Transverse colon (tissue), 4 donors: ENCODE measurements around the gene RGL2. TPM values are rescaled to one million over a fixed set of nuclear protein-coding genes. Genes with fewer than 3 reads are reported as not detected.

Experiments used
- DNase-seq: peaks from one replicate; pipeline ENCODE4 v3.0.0-alpha.2; 2019
- H3K27ac ChIP-seq, 4 donors: fragments of 200-600 bp; sonication (generic); 2 replicates each; pipeline ENCODE4 v1.5.1; 2016 to 2018; ENCODE audit warnings: inconsistent platforms in 4 of 4
- H3K27me3 ChIP-seq: fragments of 200-600 bp; sonication (generic); 2 replicates; pipeline ENCODE4 v1.5.1; 2017; ENCODE audit warnings: inconsistent platforms
- H3K36me3 ChIP-seq, 4 donors: fragments of 200-600 bp; sonication (generic); 2 replicates each; pipeline ENCODE4 v1.5.1; 2017 to 2019; ENCODE audit warnings: inconsistent platforms in 4 of 4
- H3K4me1 ChIP-seq, 4 donors: fragments of 200-600 bp; sonication (generic); 2 replicates each; pipeline ENCODE4 v1.5.1; 2017 to 2020; ENCODE audit warnings: inconsistent platforms in 4 of 4
- H3K4me3 ChIP-seq, 4 donors: fragments of 200-600 bp; sonication (generic); 1 replicate in 1 of 4; 2 replicates in 3 of 4; pipeline versions ENCODE4 v1.5.1 to v1.6.1; 2017 to 2019; ENCODE audit warnings: inconsistent platforms in 4 of 4
- H3K9me3 ChIP-seq, 2 donors: fragments of 200-600 bp; sonication (generic); 2 replicates each; pipeline ENCODE4 v1.5.1; 2017 to 2019; ENCODE audit warnings: inconsistent platforms in 2 of 2
- EP300 ChIP-seq: sonication (generic); formaldehyde crosslinking; IDR thresholded peaks from one replicate; pipeline ENCODE4 v1.6.1; 2017; ENCODE audit warnings: antibody characterized with exemption, low read depth
- POLR2A ChIP-seq: fragments of 450-650 bp; IDR thresholded peaks from one replicate; pipeline ENCODE4 v1.6.1; 2016; ENCODE audit warnings: antibody characterized with exemption, mild to moderate bottlenecking, moderate library complexity
- POLR2AphosphoS5 ChIP-seq, 3 donors: sonication (generic); formaldehyde crosslinking; IDR thresholded peaks; one replicate each; pipeline ENCODE4 v1.6.1; 2016; ENCODE audit warnings: antibody characterized with exemption in 3 of 3
- WGBS, 2 donors: methylation state at CpG; one replicate each; pipeline ENCODE4 v1.1.5; 2018; ENCODE audit warnings: low coverage in 1 of 2; 5-methylcytosine and 5-hydroxymethylcytosine counted together
- in situ Hi-C, 4 donors: fragments of 200-750 bp; cut with MboI; loops; one replicate each; pipeline versions ENCODE4 v1.15.0 to v1.15.1; 2017; ENCODE audit warnings: low sequenced_read_pairs in 3 of 4, low pct_ligation_motif_present in 1 of 4, low pct_unique_long_range_greater_than_20kb in 1 of 4
- intact Hi-C: fragments of 100-400 bp; cut with DNase I; formaldehyde crosslinking; loops from one replicate; pipeline ENCODE4 v1.15.1; 2023; ENCODE audit warnings: low total_unique reads
- total RNA-seq, 4 donors: library from RNA; depleted of rRNA; stranded (reverse); fragments of >200 nt; gene quantifications; one replicate each; pipeline ENCODE4 v1.1.0, GENCODE V29; 2016
- TF ChIP-seq, protein P1 (sequence below), 5 experiments: fragments of 200-600 bp in 3 of 5; fragments of 450-650 bp in 2 of 5; sonication (generic) in 3 of 5; IDR thresholded peaks; 1 replicate in 2 of 5; 2 replicates in 3 of 5; pipeline ENCODE4 v1.5.1; 2016 to 2017; ENCODE audit warnings: antibody characterized with exemption in 5 of 5, inconsistent platforms in 3 of 5, mild to moderate bottlenecking in 2 of 5, moderate library complexity in 1 of 5

The RGL2 gene
- total RNA-seq, 4 donors from 2014 or later, result 21.3 to 70.3 (median 25.8) TPM

DNA sequence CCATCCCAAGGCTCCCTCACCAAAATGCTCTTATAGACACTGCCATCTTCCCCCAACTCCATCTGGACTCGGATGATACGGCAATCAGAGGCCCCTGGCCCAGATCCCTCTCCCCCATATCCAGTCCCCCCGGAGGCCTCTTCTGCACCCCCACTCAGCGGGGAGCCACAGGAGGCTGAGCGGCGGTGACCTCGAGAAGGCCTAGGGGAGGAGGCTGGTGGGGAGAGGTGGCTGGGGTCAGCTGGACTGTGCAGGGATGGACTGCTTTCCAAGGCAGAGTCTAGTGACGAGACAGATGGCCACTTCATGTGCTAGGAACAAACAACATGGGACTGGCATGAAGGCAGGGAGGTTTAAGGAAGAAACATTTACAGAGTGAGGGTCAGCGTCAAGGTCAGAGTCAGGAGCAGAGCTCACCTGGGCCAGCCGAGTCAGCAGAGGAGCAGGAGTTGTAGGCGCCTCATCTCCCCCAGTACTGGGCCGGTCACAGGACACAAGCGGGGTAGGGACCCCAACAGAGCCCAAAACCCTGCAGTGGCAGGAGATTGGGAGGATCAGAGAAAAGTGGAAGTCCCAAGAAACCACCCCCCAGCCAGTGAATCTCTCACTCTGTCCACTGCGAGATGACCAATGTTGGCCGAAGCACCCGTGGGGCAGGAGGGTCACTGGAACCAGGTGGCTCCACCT, 5.6 kb downstream of the RGL2 start:
- intact Hi-C loops, result no loop called here
- no peak for DNase-seq
- H3K27me3 ChIP-seq, result no peaks in the 10 kb centered on the region
- peaks cover 9 to 31% (median 27%) of the 10 kb centered on the region in 4 donors for H3K4me1 ChIP-seq
- no peak overlapping the region for H3K4me3 ChIP-seq
- TF ChIP-seq POLR2A, result no peak
- no peak for TF ChIP-seq POLR2AphosphoS5 (IDR thresholded peaks at IDR 0.05)
- TF ChIP-seq, protein P1, sequence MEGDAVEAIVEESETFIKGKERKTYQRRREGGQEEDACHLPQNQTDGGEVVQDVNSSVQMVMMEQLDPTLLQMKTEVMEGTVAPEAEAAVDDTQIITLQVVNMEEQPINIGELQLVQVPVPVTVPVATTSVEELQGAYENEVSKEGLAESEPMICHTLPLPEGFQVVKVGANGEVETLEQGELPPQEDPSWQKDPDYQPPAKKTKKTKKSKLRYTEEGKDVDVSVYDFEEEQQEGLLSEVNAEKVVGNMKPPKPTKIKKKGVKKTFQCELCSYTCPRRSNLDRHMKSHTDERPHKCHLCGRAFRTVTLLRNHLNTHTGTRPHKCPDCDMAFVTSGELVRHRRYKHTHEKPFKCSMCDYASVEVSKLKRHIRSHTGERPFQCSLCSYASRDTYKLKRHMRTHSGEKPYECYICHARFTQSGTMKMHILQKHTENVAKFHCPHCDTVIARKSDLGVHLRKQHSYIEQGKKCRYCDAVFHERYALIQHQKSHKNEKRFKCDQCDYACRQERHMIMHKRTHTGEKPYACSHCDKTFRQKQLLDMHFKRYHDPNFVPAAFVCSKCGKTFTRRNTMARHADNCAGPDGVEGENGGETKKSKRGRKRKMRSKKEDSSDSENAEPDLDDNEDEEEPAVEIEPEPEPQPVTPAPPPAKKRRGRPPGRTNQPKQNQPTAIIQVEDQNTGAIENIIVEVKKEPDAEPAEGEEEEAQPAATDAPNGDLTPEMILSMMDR (IDR thresholded peaks at IDR 0.05), result no peak
- TF ChIP-seq EP300, result no peak
- H3K9me3 ChIP-seq, result no peaks in the 10 kb centered on the region
- H3K27ac ChIP-seq, result no peak overlapping the region
- 90% methylated on average over 16 of the region's 16 CpGs; no CpG with 5 or more reads in 1 of the 2 donors for WGBS, 2 donors
- peaks cover 0 to 8% (median 0%) of the 10 kb centered on the region in 4 donors for H3K36me3 ChIP-seq
- in situ Hi-C loops, result no loop called here

DNA sequence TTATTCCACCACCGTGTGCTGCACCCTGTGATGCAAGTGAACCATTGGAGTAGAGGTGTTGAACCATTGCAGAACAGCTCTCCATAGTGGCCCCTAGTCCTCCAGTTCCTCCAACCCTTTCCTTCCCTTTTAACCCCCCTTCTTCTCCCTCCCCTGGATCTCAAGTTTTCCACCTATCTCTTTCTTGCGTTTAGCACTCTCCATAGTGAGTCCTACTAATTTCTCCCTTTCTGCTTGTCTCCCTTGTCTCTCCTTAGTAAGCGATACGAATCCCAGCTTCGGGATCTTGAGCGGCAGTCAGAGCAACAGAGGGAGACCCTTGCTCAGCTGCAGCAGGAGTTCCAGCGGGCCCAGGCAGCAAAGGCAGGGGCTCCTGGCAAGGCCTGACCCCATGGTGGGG, 8.3 kb downstream of the RGL2 start:
- Histone ChIP-seq H3K27me3 (no peaks in the 10 kb centered on the region), H3K9me3 (no peaks in the 10 kb centered on the region), H3K4me1 (peaks cover 6 to 21% (median 20%) of the 10 kb centered on the region in 4 donors), H3K27ac (no peak overlapping the region), H3K4me3 (peak overlapping the region in 2 of 4 donors; percentile 69 to 72), H3K36me3 (peaks cover 0 to 8% (median 0%) of the 10 kb centered on the region in 4 donors)
- no peak for TF ChIP-seq POLR2AphosphoS5 (IDR thresholded peaks at IDR 0.05)
- TF ChIP-seq, protein P1 (IDR thresholded peaks at IDR 0.05), result no peak
- TF ChIP-seq POLR2A, result no peak
- TF ChIP-seq EP300, result no peak
- intact Hi-C loops, result no loop called here
- DNase-seq, result no peak
- 78 to 90% methylated on average over 5 to 7 of the region's 7 CpGs for WGBS, 2 donors
- in situ Hi-C loops, result no loop called here

DNA sequence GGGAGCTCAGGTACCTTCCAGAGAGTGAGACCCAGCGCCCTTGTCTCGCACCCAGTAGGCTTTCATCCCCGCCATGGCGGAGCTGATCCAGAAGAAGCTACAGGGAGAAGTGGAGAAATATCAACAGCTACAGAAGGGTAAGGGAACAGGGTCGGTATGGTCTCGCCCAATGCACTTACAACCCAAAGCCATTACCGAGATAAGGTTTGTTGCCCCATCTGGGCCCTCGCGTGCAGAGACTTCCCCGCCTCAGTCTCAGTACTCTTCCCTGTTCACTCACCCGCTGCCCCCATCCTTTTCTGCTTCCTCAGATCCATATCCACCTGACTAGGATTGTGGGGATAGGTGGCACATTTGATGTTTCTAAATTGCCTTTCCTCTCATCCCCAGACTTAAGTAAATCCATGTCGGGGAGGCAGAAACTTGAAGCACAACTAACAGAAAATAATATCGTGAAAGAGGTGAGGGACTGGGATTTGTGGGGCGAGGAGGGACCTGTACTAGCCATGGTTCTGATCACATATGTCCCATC, 8.9 kb downstream of the RGL2 start:
- H3K27ac ChIP-seq, result peak overlapping the region; percentile 80 to 89 (median 86)
- no peaks in the 10 kb centered on the region for H3K27me3 ChIP-seq
- in situ Hi-C loops (no loop called here), intact Hi-C loops (no loop called here)
- TF ChIP-seq, protein P1 (IDR thresholded peaks at IDR 0.05), result no peak
- no peak for TF ChIP-seq POLR2A
- no peak for TF ChIP-seq POLR2AphosphoS5 (IDR thresholded peaks at IDR 0.05)
- TF ChIP-seq EP300, result no peak
- H3K36me3 ChIP-seq, result peaks cover 0 to 8% (median 0%) of the 10 kb centered on the region in 4 donors
- no peak for DNase-seq
- peaks cover 6 to 21% (median 20%) of the 10 kb centered on the region in 4 donors for H3K4me1 ChIP-seq
- 0 to 4% methylated on average over 4 to 13 of the region's 14 CpGs for WGBS, 2 donors
- H3K9me3 ChIP-seq, result no peaks in the 10 kb centered on the region
- H3K4me3 ChIP-seq, result peak overlapping the region; percentile 69 to 93 (median 79)

DNA sequence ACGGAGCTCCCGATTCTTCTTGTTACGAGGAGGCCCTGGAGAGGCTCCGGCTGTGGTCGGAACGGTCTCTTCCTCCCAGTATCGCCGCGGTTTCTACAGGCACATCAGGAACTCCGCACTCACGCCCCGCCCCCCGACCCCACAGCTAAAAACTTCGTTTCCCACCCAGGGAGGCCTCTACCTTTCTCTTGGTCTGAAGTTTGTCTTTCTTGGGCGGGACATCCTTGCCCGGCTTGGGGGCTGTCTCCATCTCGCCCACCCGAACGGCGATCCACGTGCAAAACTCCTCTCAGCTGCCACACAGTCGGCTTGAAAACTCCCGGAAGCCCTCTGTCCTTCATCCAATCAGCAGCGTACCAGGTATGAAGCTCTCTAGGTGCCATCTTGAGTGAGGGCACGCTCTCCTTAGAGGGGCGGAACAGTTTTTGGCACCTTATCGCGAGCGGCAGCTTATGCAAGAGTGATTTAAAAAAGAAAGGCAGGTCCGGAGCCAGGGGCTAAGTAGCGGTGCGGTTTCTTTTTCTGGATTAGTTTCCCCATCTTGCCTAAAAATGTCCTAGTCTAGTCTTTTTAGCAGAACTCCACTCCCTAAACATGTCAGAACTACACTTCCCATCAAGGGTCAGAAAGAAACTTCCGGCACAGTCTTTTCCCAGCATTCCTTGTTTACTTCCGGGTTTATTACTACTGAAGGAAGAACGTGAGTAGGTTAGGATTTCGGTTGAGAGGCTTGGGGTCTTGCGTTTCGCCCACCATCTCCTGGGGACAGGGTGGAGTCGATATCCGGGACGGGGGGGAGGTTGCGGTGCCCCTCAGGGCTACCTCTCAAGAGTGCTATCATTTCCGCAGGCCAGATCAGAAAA, 9.6 kb downstream of the RGL2 start, which contains the start of the genes PFDN6 and WDR46:
PFDN6 (plus strand) TSS at position 681 of the 863 bp plus-strand sequence. CDS start 256 bp downstream, outside the sequence.
WDR46 (minus strand) TSS at position 319 of the 863 bp plus-strand sequence; CDS start at position 250, 69 bp downstream.
- H3K9me3 ChIP-seq, result no peaks in the 10 kb centered on the region
- H3K36me3 ChIP-seq, result peaks cover 0 to 8% (median 0%) of the 10 kb centered on the region in 4 donors
- WGBS, 2 donors, result 0% methylated on average over 43 of the region's 43 CpGs; no CpG with 5 or more reads in 1 of the 2 donors
- TF ChIP-seq POLR2AphosphoS5 (IDR thresholded peaks at IDR 0.05) (peak; percentile 62 to 70 (median 66)), POLR2A (peak; percentile 32), EP300 (no peak)
- H3K4me3 ChIP-seq, result peak within 1 kb of the TSS; percentile 69 to 93 (median 79)
- H3K27me3 ChIP-seq, result no peaks in the 10 kb centered on the region
- peak; percentile 84 for DNase-seq
- peak within 1 kb of the TSS; percentile 80 to 89 (median 86) for H3K27ac ChIP-seq
- intact Hi-C loops, result no loop called here
- peaks cover 6 to 21% (median 20%) of the 10 kb centered on the region in 4 donors for H3K4me1 ChIP-seq
- in situ Hi-C loops, result no loop called here
